ENCODE results near the gene TBC1D3B. TPM values are rescaled to one million over a fixed set of nuclear protein-coding genes. Genes with fewer than 3 reads are reported as not detected.
"Not testable (repeated sequence)": the region's sequence is repeated elsewhere in the genome, so short reads cannot be mapped to it uniquely, and the experiment has no call there.

TBC1D3B gene
- total and polyA plus RNA-seq, 10 of the 15 experiments (the other 5 are each of a cell fraction or from before 2014, with no cell fraction given), result 0.67 to 8.5 (median 1.7) TPM; not detected in 2

GRCh38 chr17:36188891-36189306, 12.5 kb upstream of the TBC1D3B start (continued):
- TF ChIP-seq HDAC6 (IDR thresholded peaks at IDR 0.05; ENCODE audit: unreplicated experiment), result no peak

GRCh38 chr17:36187943-36188665, 11.7 kb upstream of the TBC1D3B start:
- intact Hi-C loops (cut with micrococcal nuclease; ENCODE audit: unreplicated experiment); H3K36me3 ChIP-seq (ENCODE audit: control insufficient read depth in 2 of 2, insufficient read depth in 2 of 2, low read length in 1 of 2); H3K4me1 ChIP-seq (ENCODE audit: control insufficient read depth, insufficient read depth, low read length); H4K20me1 ChIP-seq (ENCODE audit: control insufficient read depth, insufficient read depth); BruUV-seq (replicated peaks); H3K27me3 ChIP-seq (replicated peaks in 1 of 2; ENCODE audit: control insufficient read depth in 2 of 2, insufficient read depth in 2 of 2, low read length in 1 of 2); H3K4me2 ChIP-seq (ENCODE audit: control insufficient read depth, insufficient read depth); in situ Hi-C loops (cut with MboI); ATAC-seq; H3K79me2 ChIP-seq (ENCODE audit: control insufficient read depth, insufficient read depth, low read length); POLR2A ChIA-PET; H3K9ac ChIP-seq (ENCODE audit: control insufficient read depth, insufficient read depth, low read length); H3K9me3 ChIP-seq (replicated peaks; ENCODE audit: control insufficient read depth, insufficient read depth, low read length); H2AFZ ChIP-seq (ENCODE audit: control insufficient read depth, low read depth, low read length); DNase-seq (ENCODE audit: low read depth, low spot score); FAIRE-seq; H3K4me3 ChIP-seq; H3K27ac ChIP-seq (ENCODE audit: control insufficient read depth, insufficient read depth): not testable (repeated sequence)
- WGBS (ENCODE audit: insufficient coverage, insufficient replicate concordance, low lambda C conversion rate, missing lambda C conversion rate), result 38% methylated on average over 5 of the region's 5 CpGs
- ChIA-PET CTCF (interaction anchor here (1.5 kb wide), 1 partner anchor 9 kb away, joined by 4 read pairs; no protein-coding TSS in a partner anchor), RAD21 (ENCODE audit: unreplicated experiment) (interaction anchor here (0.8 to 2.4 kb wide), 2 partner anchors 9 to 212 kb away, joined by 3 to 6 read pairs; partner anchors contain the start of genes CCL3L1 and CCL3L3), SMC1A (ENCODE audit: uncharacterized antibody, unreplicated experiment) (interaction anchor here (1.6 kb wide), 2 partner anchors 9 to 14 kb away, joined by 3 to 5 read pairs; no protein-coding TSS in a partner anchor)

- H3K36me3 ChIP-seq (ENCODE audit: control insufficient read depth in 2 of 2, insufficient read depth in 2 of 2, low read length in 1 of 2); CTCF ChIA-PET; H2AFZ ChIP-seq (ENCODE audit: control insufficient read depth, low read depth, low read length); FAIRE-seq; H3K9me3 ChIP-seq (replicated peaks; ENCODE audit: control insufficient read depth, insufficient read depth, low read length); POLR2A ChIA-PET; H4K20me1 ChIP-seq (ENCODE audit: control insufficient read depth, insufficient read depth); BruUV-seq (replicated peaks); H3K27ac ChIP-seq (ENCODE audit: control insufficient read depth, insufficient read depth); H3K4me2 ChIP-seq (ENCODE audit: control insufficient read depth, insufficient read depth); H3K27me3 ChIP-seq (replicated peaks in 1 of 2; ENCODE audit: control insufficient read depth in 2 of 2, insufficient read depth in 2 of 2, low read length in 1 of 2); intact Hi-C loops (cut with micrococcal nuclease; ENCODE audit: unreplicated experiment); in situ Hi-C loops (cut with MboI); H3K4me1 ChIP-seq (ENCODE audit: control insufficient read depth, insufficient read depth, low read length); ATAC-seq; DNase-seq (ENCODE audit: low read depth, low spot score); H3K4me3 ChIP-seq; H3K9ac ChIP-seq (ENCODE audit: control insufficient read depth, insufficient read depth, low read length); H3K79me2 ChIP-seq (ENCODE audit: control insufficient read depth, insufficient read depth, low read length): not testable (repeated sequence)
- RAD21 ChIA-PET (ENCODE audit: unreplicated experiment), result interaction anchor here (2.4 kb wide), 1 partner anchor 211 kb away, joined by 6 read pairs; no protein-coding TSS in a partner anchor
- 54% methylated on average over 12 of the region's 13 CpGs for WGBS (ENCODE audit: insufficient coverage, insufficient replicate concordance, low lambda C conversion rate, missing lambda C conversion rate)
- SMC1A ChIA-PET (ENCODE audit: uncharacterized antibody, unreplicated experiment), result interaction anchor here (1.2 kb wide), 1 partner anchor 10 kb away, joined by 4 read pairs; no protein-coding TSS in a partner anchor
These were observed 10.7 kb upstream of the TBC1D3B start for GRCh38 chr17:36186810-36187763.
